A673 (cell line): ENCODE results near the gene CALN1. TPM values are rescaled to one million over a fixed set of nuclear protein-coding genes. Genes with fewer than 3 reads are reported as not detected.

Source experiments
- BruUV-seq: library from RNA; stranded (reverse); fragments of 400-500 nt; replicated peaks from 2 replicates; lab custom pipeline; 2021; lab: Mats Ljungman, UMichigan
- CTCF ChIA-PET: fragments of 300-600 bp; sonication (Branson Sonifier 250); formaldehyde crosslinking; loops from one replicate; lab custom pipeline; 2022; ENCODE audit warnings: antibody characterized with exemption; lab: Charles Lee
- POLR2A ChIA-PET: fragments of 300-600 bp; sonication (Branson Sonifier 250); formaldehyde crosslinking; loops from one replicate; lab custom pipeline; 2022; ENCODE audit warnings: antibody characterized with exemption; ENCODE audit not compliant: low non-redundant PET; lab: Charles Lee
- DNase-seq: peaks from one replicate; pipeline ENCODE4 v3.0.0-alpha.2; 2015; ENCODE audit warnings: low spot score
- H3K27ac ChIP-seq: fragments of 200-600 bp; sonication (generic); 2 replicates; pipeline ENCODE4 v1.5.1; 2016; ENCODE audit warnings: mixed run types, low read depth, mild to moderate bottlenecking, mixed read lengths, antibody characterized with exemption, low read length; ENCODE audit not compliant: poor library complexity, severe bottlenecking
- H3K27me3 ChIP-seq: fragments of 200-600 bp; sonication (generic); replicated peaks from 2 replicates; pipeline ENCODE4 v1.6.1; 2017; ENCODE audit warnings: mixed run types, low read depth, mild to moderate bottlenecking, mixed read lengths, antibody characterized with exemption, low read length; ENCODE audit not compliant: insufficient read depth, poor library complexity
- H3K36me3 ChIP-seq: fragments of 200-600 bp; sonication (generic); 2 replicates; pipeline ENCODE4 v1.6.1; 2016; ENCODE audit warnings: mixed run types, mild to moderate bottlenecking, mixed read lengths, antibody characterized with exemption, low read length; ENCODE audit not compliant: insufficient read depth, poor library complexity, severe bottlenecking
- H3K4me1 ChIP-seq: fragments of 200-600 bp; sonication (generic); 2 replicates; pipeline ENCODE4 v1.6.1; 2017; ENCODE audit warnings: mixed run types, mild to moderate bottlenecking, mixed read lengths, antibody characterized with exemption, low read length; ENCODE audit not compliant: insufficient read depth, poor library complexity, severe bottlenecking
- H3K4me3 ChIP-seq: fragments of 200-600 bp; sonication (generic); 2 replicates; pipeline ENCODE4 v1.5.1; 2016; ENCODE audit warnings: low read depth, mixed run types, mild to moderate bottlenecking, mixed read lengths, low read length; ENCODE audit not compliant: poor library complexity, severe bottlenecking
- H3K9me3 ChIP-seq: fragments of 200-600 bp; sonication (generic); 2 replicates; pipeline ENCODE4 v1.6.1; 2016; ENCODE audit warnings: mixed run types, low read depth, mild to moderate bottlenecking, mixed read lengths, antibody characterized with exemption, low read length; ENCODE audit not compliant: poor library complexity, severe bottlenecking
- EZH2 ChIP-seq: fragments of 200-600 bp; sonication (generic); IDR thresholded peaks from 2 replicates; pipeline ENCODE4 v1.6.1; 2017; ENCODE audit warnings: borderline replicate concordance, low read depth, mild to moderate bottlenecking, mixed read lengths, antibody characterized with exemption, low read length; ENCODE audit not compliant: poor library complexity, severe bottlenecking
- intact Hi-C: fragments of 100-400 bp; cut with micrococcal nuclease; formaldehyde crosslinking; loops from one replicate; pipeline ENCODE4 v1.10.0; 2022; ENCODE audit not compliant: unreplicated experiment
- total RNA-seq: library from RNA; stranded (reverse); gene quantifications from 2 replicates; pipeline ENCODE4 v1.2.3, GENCODE V29; 2021
- TF ChIP-seq, protein P1 (sequence below): fragments of 300-800, 200-600 bp; sonication (generic); conservative IDR thresholded peaks from 2 replicates; pipeline ENCODE4 v1.5.1; 2017; ENCODE audit warnings: low read depth, mild to moderate bottlenecking, antibody characterized with exemption, low read length, moderate library complexity, mixed read lengths

Gene CALN1
- total RNA-seq, 1 experiment from 2014 or later, result not detected

DNA sequence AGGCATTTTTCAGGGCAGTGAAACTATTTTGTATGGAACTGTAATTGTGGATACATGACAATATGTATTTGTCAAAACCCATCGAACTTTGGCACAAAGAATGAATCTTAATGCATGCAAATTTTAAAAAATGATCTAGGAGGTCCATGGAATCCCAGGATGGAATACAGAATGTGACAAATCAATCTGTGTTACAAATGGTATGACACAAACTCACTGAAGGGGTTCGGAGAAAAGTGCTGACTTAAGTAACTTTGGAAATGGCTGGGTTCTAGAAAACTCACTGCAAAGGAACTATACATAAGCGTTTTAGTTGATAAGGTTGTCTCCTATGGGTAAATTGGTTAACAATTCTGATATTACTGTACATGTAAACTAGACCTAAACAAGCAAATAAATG lies 26.0 kb downstream of the CALN1 start:
- no peak overlapping the region for H3K4me3 ChIP-seq
- no peaks in the 10 kb centered on the region for H3K4me1 ChIP-seq
- H3K27ac ChIP-seq, result no peak overlapping the region
- no peak for DNase-seq
- TF ChIP-seq, protein P1, sequence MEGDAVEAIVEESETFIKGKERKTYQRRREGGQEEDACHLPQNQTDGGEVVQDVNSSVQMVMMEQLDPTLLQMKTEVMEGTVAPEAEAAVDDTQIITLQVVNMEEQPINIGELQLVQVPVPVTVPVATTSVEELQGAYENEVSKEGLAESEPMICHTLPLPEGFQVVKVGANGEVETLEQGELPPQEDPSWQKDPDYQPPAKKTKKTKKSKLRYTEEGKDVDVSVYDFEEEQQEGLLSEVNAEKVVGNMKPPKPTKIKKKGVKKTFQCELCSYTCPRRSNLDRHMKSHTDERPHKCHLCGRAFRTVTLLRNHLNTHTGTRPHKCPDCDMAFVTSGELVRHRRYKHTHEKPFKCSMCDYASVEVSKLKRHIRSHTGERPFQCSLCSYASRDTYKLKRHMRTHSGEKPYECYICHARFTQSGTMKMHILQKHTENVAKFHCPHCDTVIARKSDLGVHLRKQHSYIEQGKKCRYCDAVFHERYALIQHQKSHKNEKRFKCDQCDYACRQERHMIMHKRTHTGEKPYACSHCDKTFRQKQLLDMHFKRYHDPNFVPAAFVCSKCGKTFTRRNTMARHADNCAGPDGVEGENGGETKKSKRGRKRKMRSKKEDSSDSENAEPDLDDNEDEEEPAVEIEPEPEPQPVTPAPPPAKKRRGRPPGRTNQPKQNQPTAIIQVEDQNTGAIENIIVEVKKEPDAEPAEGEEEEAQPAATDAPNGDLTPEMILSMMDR, result no peak
- no peak for TF ChIP-seq EZH2
- no peaks in the 10 kb centered on the region for H3K9me3 ChIP-seq
- no TSS peak for BruUV-seq
- ChIA-PET POLR2A (no interaction called here), CTCF (no interaction called here)
- intact Hi-C loops, result no loop called here
- no peaks in the 10 kb centered on the region for H3K27me3 ChIP-seq
- no peaks in the 10 kb centered on the region for H3K36me3 ChIP-seq

DNA sequence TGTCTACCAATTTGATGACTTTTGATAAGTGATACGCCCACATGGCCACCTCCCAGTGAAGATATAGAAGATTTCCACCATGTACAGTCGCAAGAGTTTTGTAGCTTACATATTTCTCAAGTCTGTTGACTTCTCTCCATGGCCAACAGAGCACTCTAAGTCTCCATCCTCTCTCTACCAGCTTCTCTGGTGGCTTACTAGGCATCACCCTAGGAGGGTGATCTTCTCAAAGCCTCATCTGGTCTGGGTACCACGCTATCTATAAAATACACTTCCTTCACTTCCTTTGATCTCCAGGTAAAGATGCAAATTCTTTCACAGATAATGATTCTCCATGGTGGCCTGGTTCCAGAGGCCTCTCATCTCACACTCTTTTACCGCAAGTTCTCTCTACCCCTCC lies 49.9 kb downstream of the CALN1 start:
- no peaks in the 10 kb centered on the region for H3K9me3 ChIP-seq
- no peaks in the 10 kb centered on the region for H3K4me1 ChIP-seq
- H3K27ac ChIP-seq, result no peak overlapping the region
- no peaks in the 10 kb centered on the region for H3K36me3 ChIP-seq
- no TSS peak for BruUV-seq
- no peak for TF ChIP-seq EZH2
- TF ChIP-seq, protein P1, result no peak
- intact Hi-C loops, result loop anchor here (10.0 kb wide), 1 partner anchor 57 kb away; no protein-coding TSS in a partner anchor
- H3K27me3 ChIP-seq, result no peaks in the 10 kb centered on the region
- ChIA-PET POLR2A (no interaction called here), CTCF (no interaction called here)
- no peak overlapping the region for H3K4me3 ChIP-seq
- DNase-seq, result no peak

- TF ChIP-seq, protein P1, result no peak
- TF ChIP-seq EZH2, result no peak
- Histone ChIP-seq H3K9me3 (no peaks in the 10 kb centered on the region), H3K27ac (no peak overlapping the region), H3K27me3 (peaks cover 5% of the 10 kb centered on the region), H3K4me1 (no peaks in the 10 kb centered on the region), H3K36me3 (no peaks in the 10 kb centered on the region), H3K4me3 (no peak overlapping the region)
- no peak for DNase-seq
- ChIA-PET CTCF (no interaction called here), POLR2A (no interaction called here)
- BruUV-seq, result no TSS peak
- intact Hi-C loops, result no loop called here
These were observed 66.9 kb downstream of the CALN1 start for GRCh38 chr7:72345208-72345727.
